HG03064 (cell line): ENCODE data around the gene KRTAP10-8.
"Not testable (repeated sequence)": the region's sequence is repeated elsewhere in the genome, so short reads cannot be mapped to it uniquely, and the experiment has no call there.

Source experiments
- ATAC-seq: cut with Tn5 transposase; IDR thresholded peaks from one replicate; pipeline ENCODE4 v1.9.1; 2021; ENCODE audit warnings: low read depth; ENCODE audit not compliant: unreplicated experiment

KRTAP10-8 gene

GRCh38 chr21:44639331-44639655 lies 27.4 kb downstream of the KRTAP10-8 start:
- ATAC-seq: no peak

GRCh38 chr21:44640761-44641160 lies 28.9 kb downstream of the KRTAP10-8 start:
- ATAC-seq: no peak

- ATAC-seq: no peak
These were observed 31.9 kb downstream of the KRTAP10-8 start for GRCh38 chr21:44643741-44644310.

- ATAC-seq: no peak
These were observed 33.0 kb downstream of the KRTAP10-8 start for GRCh38 chr21:44644878-44645277.

- ATAC-seq: not testable (repeated sequence)
These were observed 34.7 kb downstream of the KRTAP10-8 start, which contains the start of gene KRTAP10-11 for GRCh38 chr21:44646366-44647221. KRTAP10-11 (plus strand) TSS chr21:44646414; CDS start chr21:44646459, 45 bp downstream.

- ATAC-seq: no peak
These were observed 35.3 kb downstream of the KRTAP10-8 start for GRCh38 chr21:44647222-44647552.

- no peak for ATAC-seq
These were observed 36.9 kb downstream of the KRTAP10-8 start for GRCh38 chr21:44648557-44649311.

- ATAC-seq: no peak
These were observed 37.7 kb downstream of the KRTAP10-8 start for GRCh38 chr21:44649521-44650100.

- ATAC-seq: no peak
These were observed 38.5 kb downstream of the KRTAP10-8 start for GRCh38 chr21:44650265-44650972.

GRCh38 chr21:44650973-44651675 lies 39.2 kb downstream of the KRTAP10-8 start:
- ATAC-seq: no peak

GRCh38 chr21:44653123-44653522 lies 41.2 kb downstream of the KRTAP10-8 start:
- ATAC-seq: no peak

- no peak for ATAC-seq
These were observed 42.0 kb downstream of the KRTAP10-8 start for GRCh38 chr21:44653656-44654575.

- no peak for ATAC-seq
These were observed 42.8 kb downstream of the KRTAP10-8 start, which contains the start of gene KRTAP12-4 for GRCh38 chr21:44654576-44655175. KRTAP12-4 (minus strand) TSS chr21:44654659; CDS start chr21:44654614, 45 bp downstream.

GRCh38 chr21:44656868-44657267 lies 45.0 kb downstream of the KRTAP10-8 start:
- no peak for ATAC-seq

- no peak for ATAC-seq
These were observed 46.0 kb downstream of the KRTAP10-8 start, which contains the start of gene KRTAP12-3 for GRCh38 chr21:44657635-44658540. KRTAP12-3 (plus strand) TSS chr21:44657932; CDS start chr21:44657980, 48 bp downstream.

GRCh38 chr21:44658541-44658910 lies 46.6 kb downstream of the KRTAP10-8 start:
- ATAC-seq: no peak

GRCh38 chr21:44658913-44659595 lies 47.2 kb downstream of the KRTAP10-8 start:
- no peak for ATAC-seq
